SU-DHL-6 (cell line): ENCODE data around the gene APOL6.

ENCODE experiments used
- H2AFZ ChIP-seq: fragments of 200-600 bp; sonication (generic); 2 replicates; pipeline ENCODE4 v1.6.1; 2014; ENCODE audit warnings: low read depth, mild to moderate bottlenecking, moderate library complexity, mixed read lengths, antibody characterized with exemption, low read length; ENCODE audit not compliant: severe bottlenecking
- H3F3A ChIP-seq: fragments of 200-600 bp; shearing (Covaris generic); 2 replicates; pipeline ENCODE4 v1.6.0; 2016; ENCODE audit warnings: antibody characterized with exemption, mild to moderate bottlenecking; ENCODE audit not compliant: insufficient read depth
- H3K27ac ChIP-seq: fragments of 200-600 bp; sonication (generic); 2 replicates; pipeline ENCODE4 v1.5.1; 2016; ENCODE audit warnings: low read depth, mild to moderate bottlenecking, low read length, moderate library complexity, mixed read lengths
- H3K27me3 ChIP-seq: fragments of 200-600 bp; sonication (generic), shearing (Covaris generic); 2 replicates; pipeline ENCODE4 v1.6.0; 2014; ENCODE audit warnings: mild to moderate bottlenecking, low read length
- H3K36me3 ChIP-seq: fragments of 200-600 bp; sonication (generic); 2 replicates; pipeline ENCODE4 v1.6.1; 2014; ENCODE audit warnings: mild to moderate bottlenecking, low read length, mixed read lengths
- H3K4me2 ChIP-seq: fragments of 300-600, 200-600 bp; shearing (Covaris generic), sonication (generic); 2 replicates; pipeline ENCODE4 v1.6.0; 2014; ENCODE audit warnings: low read length, low read depth, mild to moderate bottlenecking; ENCODE audit not compliant: poor library complexity, severe bottlenecking
- H3K4me3 ChIP-seq: fragments of 200-600 bp; sonication (generic); 2 replicates; pipeline ENCODE4 v1.5.1; 2014; ENCODE audit warnings: antibody characterized with exemption, low read length, mild to moderate bottlenecking, mixed read lengths; ENCODE audit not compliant: insufficient read depth, poor library complexity, severe bottlenecking
- H3K79me2 ChIP-seq: fragments of 200-600 bp; sonication (generic); 2 replicates; pipeline ENCODE4 v1.6.1; 2014; ENCODE audit warnings: mild to moderate bottlenecking, low read length, moderate library complexity; ENCODE audit not compliant: insufficient read depth
- H3K9ac ChIP-seq: fragments of 200-600 bp; sonication (generic); 2 replicates; pipeline ENCODE4 v1.7.0; 2014; ENCODE audit warnings: mild to moderate bottlenecking, low read length
- H3K9me2 ChIP-seq: fragments of 200-600 bp; sonication (generic); replicated peaks from 2 replicates; pipeline ENCODE4 v1.6.1; 2014; ENCODE audit warnings: low read length; ENCODE audit not compliant: insufficient read depth
- H3K9me3 ChIP-seq: fragments of 200-600 bp; sonication (generic); 2 replicates; pipeline ENCODE4 v1.6.1; 2014; ENCODE audit warnings: low read length, mixed read lengths; ENCODE audit not compliant: insufficient read depth
- H4K20me1 ChIP-seq: fragments of 200-600 bp; sonication (generic); 2 replicates; pipeline ENCODE4 v1.6.1; 2014; ENCODE audit warnings: low read depth, mild to moderate bottlenecking, antibody characterized with exemption, low read length, moderate library complexity, mixed read lengths
- EZH2phosphoT487 ChIP-seq: fragments of 200-600 bp; sonication (generic), shearing (Covaris generic); conservative IDR thresholded peaks from 2 replicates; pipeline ENCODE4 v1.6.1; 2018; ENCODE audit warnings: mild to moderate bottlenecking, antibody characterized with exemption, low read length, moderate library complexity, mixed read lengths
- TF ChIP-seq, protein P1 (sequence below): fragments of 200-600 bp; sonication (generic); IDR thresholded peaks from one replicate; pipeline ENCODE4 v1.5.1; 2017; ENCODE audit warnings: antibody characterized with exemption, mild to moderate bottlenecking, low read length, moderate library complexity; ENCODE audit not compliant: insufficient read depth, poor library complexity, severe bottlenecking

APOL6 gene

DNA sequence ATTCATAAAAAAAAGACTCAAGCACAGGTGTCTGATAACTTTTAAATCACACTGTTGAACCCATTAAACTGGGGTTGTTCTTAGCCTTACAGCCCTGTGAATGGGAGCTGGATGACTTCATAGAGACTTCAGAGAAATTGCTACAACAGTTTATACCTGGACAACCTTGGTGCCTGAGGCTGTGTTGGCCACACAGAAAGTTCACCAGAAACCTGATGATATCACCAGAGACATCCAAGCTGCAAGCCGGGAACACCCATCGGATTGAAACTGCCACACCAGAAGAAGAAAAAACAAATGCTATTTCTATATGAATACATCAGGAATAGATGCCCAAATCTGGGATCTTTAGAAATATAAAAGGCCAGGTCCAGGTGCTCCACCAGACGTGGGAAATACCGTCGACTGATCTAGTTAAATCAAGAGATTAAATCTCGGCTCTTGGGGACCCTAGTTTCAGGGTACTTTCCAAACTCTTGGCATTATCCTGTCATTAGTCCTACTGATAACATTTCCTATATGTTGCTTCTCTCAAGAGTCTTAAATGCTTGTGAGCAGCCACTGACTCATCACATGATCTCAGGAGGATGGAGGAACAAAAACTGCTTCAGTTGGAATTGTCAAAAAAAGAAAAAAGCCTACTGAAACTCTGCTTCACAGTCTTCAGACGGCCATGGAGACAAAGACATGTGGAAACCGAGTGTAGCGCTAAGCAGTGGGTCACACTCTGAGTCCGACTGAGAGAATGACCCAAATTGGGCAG lies 40.8 kb downstream of the APOL6 start:
- Histone ChIP-seq H3F3A (peaks cover 32% of the 10 kb centered on the region), H3K27ac (peak overlapping the region; percentile 25; the same call in 1 of the 2 replicates), H3K9me3 (no peaks in the 10 kb centered on the region), H2AFZ (no peak overlapping the region), H3K9me2 (no peaks in the 10 kb centered on the region), H3K4me2 (no peak overlapping the region), H3K4me3 (no peak overlapping the region), H3K79me2 (no peaks in the 10 kb centered on the region), H3K36me3 (no peaks in the 10 kb centered on the region), H3K27me3 (no peaks in the 10 kb centered on the region), H3K9ac (no peak overlapping the region), H4K20me1 (no peaks in the 10 kb centered on the region)
- no peak for TF ChIP-seq EZH2phosphoT487
- TF ChIP-seq, protein P1, sequence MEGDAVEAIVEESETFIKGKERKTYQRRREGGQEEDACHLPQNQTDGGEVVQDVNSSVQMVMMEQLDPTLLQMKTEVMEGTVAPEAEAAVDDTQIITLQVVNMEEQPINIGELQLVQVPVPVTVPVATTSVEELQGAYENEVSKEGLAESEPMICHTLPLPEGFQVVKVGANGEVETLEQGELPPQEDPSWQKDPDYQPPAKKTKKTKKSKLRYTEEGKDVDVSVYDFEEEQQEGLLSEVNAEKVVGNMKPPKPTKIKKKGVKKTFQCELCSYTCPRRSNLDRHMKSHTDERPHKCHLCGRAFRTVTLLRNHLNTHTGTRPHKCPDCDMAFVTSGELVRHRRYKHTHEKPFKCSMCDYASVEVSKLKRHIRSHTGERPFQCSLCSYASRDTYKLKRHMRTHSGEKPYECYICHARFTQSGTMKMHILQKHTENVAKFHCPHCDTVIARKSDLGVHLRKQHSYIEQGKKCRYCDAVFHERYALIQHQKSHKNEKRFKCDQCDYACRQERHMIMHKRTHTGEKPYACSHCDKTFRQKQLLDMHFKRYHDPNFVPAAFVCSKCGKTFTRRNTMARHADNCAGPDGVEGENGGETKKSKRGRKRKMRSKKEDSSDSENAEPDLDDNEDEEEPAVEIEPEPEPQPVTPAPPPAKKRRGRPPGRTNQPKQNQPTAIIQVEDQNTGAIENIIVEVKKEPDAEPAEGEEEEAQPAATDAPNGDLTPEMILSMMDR = no peak

DNA sequence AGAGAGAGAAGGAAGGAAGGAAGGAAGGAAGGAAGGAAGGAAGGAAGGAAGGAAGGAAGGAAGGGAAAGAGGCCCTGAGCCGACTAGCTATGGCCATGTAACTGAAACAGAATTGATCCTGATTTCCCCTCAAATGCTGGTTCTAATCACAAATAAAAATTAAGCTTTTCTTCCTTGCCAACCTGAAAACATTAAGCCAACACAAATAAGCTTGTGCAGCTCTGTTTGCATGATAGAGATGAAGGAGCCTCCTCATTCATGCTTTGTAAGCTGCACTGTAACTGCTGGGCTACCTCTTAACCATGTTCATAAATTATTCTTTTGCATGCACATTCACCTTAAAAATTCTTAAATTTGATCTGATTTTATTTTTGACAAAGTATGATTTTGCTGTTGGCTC lies 41.8 kb downstream of the APOL6 start:
- no peak for TF ChIP-seq EZH2phosphoT487
- TF ChIP-seq, protein P1 = no peak
- Histone ChIP-seq H3K4me2 (no peak overlapping the region), H3K27ac (peak overlapping the region; percentile 13; the same call in 1 of the 2 replicates), H3F3A (peaks cover 32% of the 10 kb centered on the region), H3K36me3 (no peaks in the 10 kb centered on the region), H3K27me3 (no peaks in the 10 kb centered on the region), H3K9me2 (no peaks in the 10 kb centered on the region), H3K9ac (no peak overlapping the region), H3K9me3 (no peaks in the 10 kb centered on the region), H3K79me2 (no peaks in the 10 kb centered on the region), H2AFZ (no peak overlapping the region), H4K20me1 (no peaks in the 10 kb centered on the region), H3K4me3 (no peak overlapping the region)

DNA sequence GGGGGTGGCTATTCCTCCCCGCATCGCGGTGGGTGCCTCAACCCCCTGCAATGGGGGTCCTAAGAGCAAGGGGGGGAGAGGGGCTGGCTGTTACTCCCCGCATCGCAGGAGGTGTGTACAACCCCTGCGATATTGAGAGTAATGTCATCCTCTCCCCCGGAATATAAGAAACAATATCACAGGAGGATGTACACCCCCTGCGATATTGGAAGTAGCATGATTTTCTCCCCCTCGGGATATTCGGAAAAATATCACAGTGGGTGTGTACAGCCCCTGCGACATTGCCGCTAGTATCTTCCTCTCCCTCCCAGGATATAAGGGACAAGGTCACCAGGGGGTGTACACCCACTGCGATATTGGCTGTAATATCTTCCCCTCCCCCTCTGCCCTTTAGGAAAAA lies 47.0 kb downstream of the APOL6 start:
- Histone ChIP-seq H3K4me3 (no peak overlapping the region), H3K9me2 (no peaks in the 10 kb centered on the region), H2AFZ (no peak overlapping the region), H3K36me3 (no peaks in the 10 kb centered on the region), H3K9ac (no peak overlapping the region), H3K27ac (no peak overlapping the region), H3K9me3 (no peaks in the 10 kb centered on the region), H4K20me1 (no peaks in the 10 kb centered on the region), H3K79me2 (no peaks in the 10 kb centered on the region), H3K4me2 (no peak overlapping the region), H3K27me3 (no peaks in the 10 kb centered on the region), H3F3A (peaks cover 5% of the 10 kb centered on the region; the same call in 1 of the 2 replicates)
- no peak for TF ChIP-seq EZH2phosphoT487
- TF ChIP-seq, protein P1 = no peak
